ENCODE measurements around the gene AREG. TPM values are rescaled to one million over a fixed set of nuclear protein-coding genes. Genes with fewer than 3 reads are reported as not detected.

Gene AREG
- total and polyA plus RNA-seq, 9 of the 15 experiments (the other 6 are each of a cell fraction or from before 2014, with no cell fraction given) = 1.4 to 7.7 (median 5.4) TPM

- intact Hi-C loops (cut with micrococcal nuclease) (no loop called here), in situ Hi-C loops (cut with MboI) (no loop called here)
- no peak for DNase-seq (ENCODE audit: extremely low read depth in 1 of 4, low spot score in 3 of 4)
- ATAC-seq = no peak
- Histone ChIP-seq H3K27ac (ENCODE audit: extremely low read depth, low read depth, low read length) (no peak overlapping the region), H3K79me2 (ENCODE audit: control insufficient read depth, insufficient read depth, low read length) (no peaks in the 10 kb centered on the region), H3K9me1 (ENCODE audit: control insufficient read depth, insufficient read depth, low read length) (no peaks in the 10 kb centered on the region), H3K4me1 (replicated peaks in 1 of 2; ENCODE audit: control insufficient read depth in 2 of 2, insufficient read depth in 2 of 2, low read length in 2 of 2) (no peaks in the 10 kb centered on the region; a peak in 1 of 5 replicates), H3K9me3 (replicated peaks; ENCODE audit: control insufficient read depth, insufficient read depth, low read depth, low read length) (no peaks in the 10 kb centered on the region), H2AFZ (ENCODE audit: low read depth, low read length) (no peak overlapping the region), H4K20me1 (replicated peaks; ENCODE audit: control insufficient read depth, insufficient read depth, low read length) (no peaks in the 10 kb centered on the region), H3K4me3 (no peak overlapping the region), H3K9ac (ENCODE audit: insufficient read depth in 1 of 2, low read depth in 2 of 2, low read length in 2 of 2) (no peak overlapping the region), H3K4me2 (ENCODE audit: insufficient read depth, low read length) (no peak overlapping the region), H3K36me3 (ENCODE audit: control insufficient read depth, insufficient read depth, low read length) (no peaks in the 10 kb centered on the region), H3K27me3 (ENCODE audit: control insufficient read depth in 2 of 2, insufficient read depth in 2 of 2, low read length in 2 of 2) (no peaks in the 10 kb centered on the region)
- no TSS peak for BruUV-seq (replicated peaks)
- TF ChIP-seq TAF7 (tag; IDR thresholded peaks at IDR 0.05) (no peak), NUFIP1 (IDR thresholded peaks at IDR 0.05; ENCODE audit: partially characterized antibody) (no peak), DACH1 (IDR thresholded peaks at IDR 0.05; ENCODE audit: partially characterized antibody) (no peak), PCBP1 (IDR thresholded peaks at IDR 0.05; ENCODE audit: low read depth, low read length, poor library complexity, severe bottlenecking) (no peak), MAX (CRISPR knock-in tag; IDR thresholded peaks at IDR 0.05) (no peak), ZNF436 (CRISPR knock-in tag; IDR thresholded peaks at IDR 0.05) (no peak), ZNF609 (CRISPR knock-in tag; IDR thresholded peaks at IDR 0.05; ENCODE audit: borderline replicate concordance) (no peak), SUPT5H (IDR thresholded peaks at IDR 0.05) (no peak), XRCC4 (IDR thresholded peaks at IDR 0.05; ENCODE audit: extremely low read depth, insufficient read depth, insufficient read length) (no peak), TSC22D4 (tag; IDR thresholded peaks at IDR 0.05) (no peak)
- ChIA-PET POLR2A (no interaction called here), CTCF (ENCODE audit: low intra/inter-chr PET ratio) (interaction anchor here (0.6 kb wide), 1 partner anchor 49 kb away, joined by 4 read pairs; no protein-coding TSS in a partner anchor)
- no peak for FAIRE-seq
Measured at GRCh38 chr4:74413265-74413664, 31.7 kb upstream of the AREG start.

All from K562 (cell line).